Stimulated activated CD8-positive, alpha-beta memory T cell treated with anti-CD3 and anti-CD28 coated beads, Interleukin-7, amount 100 ng/mL, for 24 hours (primary cell): ENCODE results near the gene FOXC1.

Source experiments
- DNase-seq: peaks from one replicate; pipeline ENCODE4 v3.0.0-alpha.2; 2020; ENCODE audit warnings: low read depth

The FOXC1 gene

DNA sequence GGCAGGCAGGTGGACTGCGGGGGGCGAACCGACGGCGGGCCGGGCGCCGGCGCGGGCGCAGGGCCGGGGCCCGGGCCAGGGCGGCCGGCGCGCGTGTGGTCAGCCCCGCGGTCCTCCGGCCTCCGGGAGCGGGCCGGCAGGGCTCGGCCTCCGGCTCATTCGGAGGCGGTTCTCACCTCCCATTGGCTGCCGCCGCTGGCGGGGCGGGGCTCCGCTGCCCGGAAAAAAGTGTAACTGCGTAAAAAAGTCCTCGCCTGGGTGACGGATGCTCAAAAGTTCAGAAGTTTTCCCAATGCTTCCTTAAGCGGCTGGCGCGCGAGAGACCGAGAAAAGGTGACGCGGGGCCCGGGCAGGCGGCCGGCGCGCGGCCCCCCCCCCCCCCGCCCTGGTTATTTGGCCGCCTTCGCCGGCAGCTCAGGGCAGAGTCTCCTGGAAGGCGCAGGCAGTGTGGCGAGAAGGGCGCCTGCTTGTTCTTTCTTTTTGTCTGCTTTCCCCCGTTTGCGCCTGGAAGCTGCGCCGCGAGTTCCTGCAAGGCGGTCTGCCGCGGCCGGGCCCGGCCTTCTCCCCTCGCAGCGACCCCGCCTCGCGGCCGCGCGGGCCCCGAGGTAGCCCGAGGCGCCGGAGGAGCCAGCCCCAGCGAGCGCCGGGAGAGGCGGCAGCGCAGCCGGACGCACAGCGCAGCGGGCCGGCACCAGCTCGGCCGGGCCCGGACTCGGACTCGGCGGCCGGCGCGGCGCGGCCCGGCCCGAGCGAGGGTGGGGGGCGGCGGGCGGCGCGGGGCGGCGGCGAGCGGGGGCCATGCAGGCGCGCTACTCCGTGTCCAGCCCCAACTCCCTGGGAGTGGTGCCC lies at the start of gene FOXC1:
FOXC1 (plus strand) TSS at position 268 of the 849 bp plus-strand sequence; CDS start at position 799, 531 bp downstream.
- no peak for DNase-seq

DNA sequence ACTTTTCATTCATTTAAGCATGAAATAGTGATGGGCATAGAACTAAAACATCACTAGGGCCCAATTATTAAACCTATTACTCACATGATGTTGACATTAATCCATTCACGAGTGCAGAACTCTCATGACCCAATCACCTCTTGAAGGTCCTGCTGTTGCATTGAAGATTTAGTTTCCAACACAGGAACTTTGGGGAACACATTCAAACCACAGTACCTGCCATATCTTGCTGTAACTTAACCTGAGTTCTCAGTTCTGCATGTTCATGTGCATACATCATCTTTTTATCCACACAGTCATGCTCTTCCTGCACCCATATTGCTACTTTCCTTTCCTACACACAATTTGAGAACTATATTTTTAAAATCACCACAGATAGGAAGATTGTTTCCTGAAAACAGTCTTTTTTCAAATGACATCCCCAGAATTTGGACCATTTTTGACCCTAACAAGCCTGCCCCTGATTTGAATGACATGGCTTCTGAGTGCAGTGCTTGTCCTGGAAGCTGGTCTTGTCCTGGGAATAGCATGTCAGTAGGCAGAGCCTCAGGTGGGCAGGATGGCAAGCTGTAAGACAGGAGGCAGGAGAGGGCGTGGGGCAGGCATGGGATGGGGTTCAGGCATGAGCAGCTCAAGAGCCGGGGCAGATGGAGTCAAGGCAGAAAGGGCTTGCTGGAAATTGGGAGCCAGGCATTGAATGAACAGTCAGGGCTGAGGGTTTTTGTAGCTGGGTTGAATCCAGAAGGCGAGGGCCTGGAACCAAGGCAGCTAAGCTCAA lies 49.2 kb upstream of the FOXC1 start:
- DNase-seq, result no peak

DNA sequence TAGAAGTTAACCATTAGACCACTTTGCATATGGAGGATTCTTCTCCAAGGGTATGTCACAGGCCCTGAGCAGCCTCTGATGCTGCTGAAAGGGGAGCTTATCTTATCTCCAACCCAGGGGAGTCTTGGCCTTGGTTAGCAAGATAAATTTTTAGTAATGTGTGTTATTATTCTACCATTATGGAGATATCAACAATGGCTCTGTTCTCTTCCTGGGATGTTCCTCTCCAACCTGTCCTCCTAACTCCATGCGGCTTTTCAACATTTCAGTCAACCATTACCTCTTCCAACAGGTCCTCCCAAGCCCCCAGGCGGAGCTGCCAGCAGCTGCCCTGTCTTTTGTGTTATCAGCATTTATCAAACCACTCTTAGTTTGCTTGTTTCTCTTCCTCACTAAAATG lies 48.4 kb upstream of the FOXC1 start:
- no peak for DNase-seq

DNA sequence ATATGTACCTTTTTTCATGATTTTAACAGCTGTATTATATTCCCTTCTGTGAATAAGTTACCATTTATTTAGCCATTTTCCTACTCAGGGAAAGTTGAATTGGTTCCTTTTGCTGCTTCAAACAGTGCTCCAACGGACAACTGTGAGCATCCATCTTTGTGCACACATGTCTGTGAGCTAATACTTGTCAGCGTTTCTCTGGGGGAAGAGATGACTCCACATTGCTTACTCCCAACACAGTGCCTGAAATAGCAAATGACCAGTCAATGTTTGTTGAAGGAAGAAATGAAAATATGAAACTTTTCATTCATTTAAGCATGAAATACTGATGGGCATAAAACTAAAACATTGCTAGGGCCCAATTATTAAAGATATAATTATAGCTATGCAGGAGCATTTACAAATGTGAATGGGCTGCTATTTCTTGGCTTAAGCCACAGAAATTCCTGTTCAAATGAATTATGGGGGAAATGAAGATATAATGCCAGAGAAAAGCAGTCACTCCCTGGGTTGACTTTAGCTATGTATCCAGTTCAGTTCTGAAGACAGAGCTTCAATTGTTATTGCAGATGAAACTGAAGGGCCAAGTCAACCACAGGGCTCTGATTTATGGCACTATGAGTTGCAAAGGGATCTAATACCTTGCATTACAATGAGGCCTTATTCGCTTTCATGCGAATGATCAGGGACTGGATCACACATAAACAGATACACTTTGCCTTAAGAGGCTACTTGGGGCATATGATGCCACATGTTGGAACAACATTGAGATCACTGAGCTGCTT lies 47.4 kb upstream of the FOXC1 start:
- DNase-seq, result no peak

DNA sequence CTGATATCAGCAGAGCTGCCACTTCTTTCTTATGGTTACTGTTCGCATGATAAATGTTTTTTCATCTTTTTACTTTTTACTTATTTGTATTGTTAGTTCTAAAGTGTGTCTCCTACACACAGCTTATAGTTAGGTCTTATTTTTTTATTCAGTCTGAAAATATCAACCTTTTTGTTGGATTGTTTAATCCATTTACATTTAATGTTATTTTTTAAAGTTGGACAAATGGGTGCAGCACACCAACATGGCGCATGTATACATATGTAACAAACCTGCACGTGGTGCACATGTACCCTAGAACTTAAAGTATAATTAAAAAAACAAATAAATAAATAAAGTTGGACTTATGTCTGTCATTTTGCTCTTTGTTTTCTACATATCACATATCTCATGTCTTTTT lies 40.3 kb upstream of the FOXC1 start:
- no peak for DNase-seq

DNA sequence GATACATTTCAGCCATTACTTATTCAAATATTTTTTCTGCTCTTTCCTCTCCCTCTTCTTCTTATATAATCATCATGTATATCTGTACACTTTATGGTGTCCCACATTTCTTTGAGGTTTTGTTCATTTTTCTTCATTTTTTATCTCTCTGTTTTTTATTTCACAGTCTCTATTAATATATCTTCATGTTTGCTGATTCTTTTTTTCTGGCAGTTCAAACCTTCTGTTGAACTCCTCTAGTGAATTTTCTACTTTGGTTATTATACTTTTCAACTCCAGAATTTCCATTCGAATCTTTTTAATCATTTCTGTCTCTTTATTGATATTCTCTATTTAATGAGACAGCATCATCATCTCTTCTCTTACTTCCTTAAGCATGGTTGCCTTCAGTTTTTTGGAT lies 38.9 kb upstream of the FOXC1 start:
- DNase-seq, result no peak

DNA sequence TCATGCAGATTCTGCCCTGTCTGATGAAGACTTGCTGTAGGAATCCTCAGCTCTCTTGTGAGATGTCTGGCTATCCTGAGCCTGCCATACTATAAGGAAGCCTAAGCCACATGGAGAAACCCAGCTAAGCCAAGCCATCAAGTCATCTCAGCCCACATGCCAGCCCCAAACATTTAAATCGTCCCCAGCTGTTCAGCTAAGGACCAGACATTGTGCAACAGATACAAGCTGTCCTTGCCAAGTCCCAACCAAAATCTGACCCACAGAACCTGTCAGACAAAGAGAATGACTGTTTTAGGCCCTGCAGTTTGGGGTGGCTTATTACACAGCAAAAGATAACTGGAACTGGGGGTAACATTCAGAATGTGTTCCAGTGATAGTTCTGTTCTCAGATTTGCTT lies 36.8 kb upstream of the FOXC1 start:
- no peak for DNase-seq

DNA sequence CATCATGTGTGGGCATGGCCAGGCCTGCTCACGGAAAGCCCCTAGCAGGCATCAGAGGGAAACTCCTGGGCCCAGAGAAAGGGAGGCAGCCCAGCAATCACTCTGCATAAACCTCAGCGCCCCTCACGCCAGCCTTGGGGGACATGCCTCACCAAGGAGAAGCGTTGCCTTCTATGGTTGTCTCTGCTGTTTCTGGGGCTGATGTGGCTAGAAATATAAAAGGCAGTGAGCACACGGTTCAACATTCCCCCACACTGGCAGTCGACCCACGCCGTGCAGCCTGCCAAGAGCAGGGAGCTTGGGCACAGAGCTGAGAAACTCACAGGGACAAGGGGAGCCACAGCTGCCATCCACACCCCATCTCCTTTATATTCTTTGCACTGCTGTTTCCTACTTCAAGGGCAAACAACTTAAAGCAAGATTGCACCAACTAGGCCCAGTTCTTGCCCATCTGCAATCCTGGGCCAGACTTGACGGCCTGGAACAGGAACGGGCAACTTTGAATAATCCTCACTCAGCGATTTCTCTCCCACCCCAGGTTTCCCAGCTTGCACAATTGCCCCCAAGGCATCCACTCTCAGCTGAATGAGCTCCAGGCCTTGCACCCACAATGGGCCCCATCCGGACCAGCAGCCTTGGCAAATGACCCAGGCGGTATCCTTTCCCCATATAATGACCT lies 35.5 kb upstream of the FOXC1 start:
- no peak for DNase-seq

DNA sequence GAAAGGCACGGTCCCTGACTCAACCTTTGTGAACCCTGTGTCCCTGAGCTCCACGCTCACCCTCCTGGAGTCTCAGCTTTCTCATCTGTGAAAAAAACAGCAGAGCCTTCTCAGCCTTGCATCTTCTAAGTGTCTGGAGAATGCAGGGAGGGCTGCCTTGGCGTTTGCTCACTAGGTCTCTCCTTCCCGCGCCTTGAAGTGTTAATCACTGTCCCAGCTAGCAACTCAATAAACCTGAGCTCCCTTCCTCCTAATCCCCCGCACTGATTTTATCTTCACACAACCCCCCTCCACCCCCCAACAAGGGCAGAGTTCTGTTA lies 34.9 kb upstream of the FOXC1 start:
- no peak for DNase-seq

DNA sequence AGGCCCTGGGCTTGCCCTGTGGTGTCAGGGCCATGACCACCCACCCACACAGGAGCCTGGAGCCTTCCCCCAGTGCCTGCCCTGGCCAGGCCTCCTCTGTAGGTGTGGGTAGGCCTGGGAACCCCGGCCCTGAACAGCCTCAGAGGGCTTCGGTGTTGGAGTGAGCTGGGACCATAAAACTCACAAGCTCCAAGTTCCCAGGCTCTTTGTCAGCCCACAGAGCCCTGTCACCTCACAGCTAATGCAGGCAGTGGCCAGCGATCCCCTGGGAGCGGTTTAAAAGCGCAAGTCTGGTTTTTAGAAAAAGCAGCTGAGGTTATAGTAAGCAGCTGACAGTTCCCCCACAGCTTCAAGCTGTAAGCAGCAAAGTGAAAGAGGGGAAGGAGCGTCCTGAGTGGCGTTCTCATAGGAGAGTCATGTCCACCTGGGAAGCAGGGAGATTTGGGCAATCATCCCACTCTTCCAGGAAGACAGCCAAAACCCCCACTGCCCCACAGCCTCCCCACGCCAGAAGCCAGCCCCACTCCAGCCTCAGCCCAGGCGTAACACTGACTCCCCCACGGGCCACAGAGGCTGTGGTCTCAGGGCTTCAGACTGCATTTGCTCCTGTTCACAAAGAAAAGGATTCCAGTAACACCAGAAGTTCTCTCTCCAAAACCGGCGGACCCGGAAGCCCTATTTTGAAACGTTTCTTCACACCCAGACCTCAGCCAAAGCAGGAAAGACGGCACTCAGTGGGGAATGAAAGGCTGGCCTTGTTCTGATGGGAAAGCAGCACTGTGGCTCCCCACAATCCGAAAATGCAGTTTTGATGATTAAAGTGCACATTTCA lies 34.3 kb upstream of the FOXC1 start:
- DNase-seq, result no peak

DNA sequence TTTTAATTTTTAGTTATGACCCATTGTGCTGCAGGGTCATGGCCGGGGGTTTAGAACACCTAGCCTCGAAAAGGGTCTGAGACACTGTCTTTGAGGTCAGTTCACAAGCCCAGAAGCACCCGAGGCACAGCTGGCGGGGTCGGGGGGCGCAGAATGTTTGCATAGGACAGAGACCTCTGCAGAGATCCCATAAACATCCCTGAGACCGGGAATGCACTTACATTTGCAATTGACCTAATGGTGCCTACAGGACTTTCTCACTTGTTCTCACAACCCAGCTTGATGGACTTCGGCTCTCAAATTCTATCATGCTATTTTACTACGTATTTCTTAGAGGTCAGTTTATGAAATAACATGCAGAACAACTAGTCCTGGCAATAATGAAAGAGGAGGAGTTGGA lies 33.5 kb upstream of the FOXC1 start:
- DNase-seq, result no peak

DNA sequence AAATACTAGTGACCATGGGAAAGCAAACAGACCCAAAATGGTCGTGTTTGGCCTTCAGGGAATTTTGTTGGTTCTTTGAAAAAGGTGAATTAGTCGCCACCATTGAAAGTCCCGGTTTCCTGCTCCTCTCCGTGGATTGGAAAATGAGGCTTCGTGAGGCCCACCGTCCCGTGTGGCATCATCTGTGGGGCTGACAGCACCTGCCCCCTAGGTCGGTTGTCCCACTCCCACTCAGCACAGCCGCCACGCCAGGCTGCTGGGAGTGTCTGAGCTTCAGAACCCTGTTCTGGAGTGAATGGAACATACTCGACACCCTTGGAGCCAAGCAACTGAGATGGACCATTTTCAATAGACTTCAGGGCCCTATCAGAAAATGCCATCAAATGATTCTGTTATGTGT lies 33.0 kb upstream of the FOXC1 start:
- DNase-seq, result no peak

DNA sequence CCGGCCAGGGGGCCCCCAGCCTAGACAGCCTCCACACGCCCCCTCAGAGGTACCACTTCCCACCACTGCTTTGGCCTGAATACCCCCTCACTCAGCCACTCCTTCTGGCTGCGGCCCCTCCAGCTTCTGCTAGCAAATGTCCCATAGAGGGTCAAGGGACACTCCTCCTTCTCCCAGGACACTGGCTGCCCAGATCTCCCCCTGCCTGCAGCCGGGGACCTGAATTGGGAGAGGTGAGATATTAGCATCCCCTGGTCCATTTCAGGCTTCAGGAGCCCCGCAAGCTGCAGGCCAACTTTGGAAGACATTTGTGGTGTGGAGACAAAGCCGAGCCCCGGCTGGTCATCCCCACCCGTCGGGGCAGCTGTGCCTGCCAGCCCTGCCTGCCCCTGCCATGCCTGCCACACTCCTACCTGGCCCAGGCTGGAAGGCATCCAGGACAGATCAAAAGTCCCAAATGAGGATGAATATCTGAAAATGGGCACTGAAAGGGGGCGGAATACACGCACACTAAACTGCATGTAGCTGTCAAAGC lies 32.5 kb upstream of the FOXC1 start:
- no peak for DNase-seq

DNA sequence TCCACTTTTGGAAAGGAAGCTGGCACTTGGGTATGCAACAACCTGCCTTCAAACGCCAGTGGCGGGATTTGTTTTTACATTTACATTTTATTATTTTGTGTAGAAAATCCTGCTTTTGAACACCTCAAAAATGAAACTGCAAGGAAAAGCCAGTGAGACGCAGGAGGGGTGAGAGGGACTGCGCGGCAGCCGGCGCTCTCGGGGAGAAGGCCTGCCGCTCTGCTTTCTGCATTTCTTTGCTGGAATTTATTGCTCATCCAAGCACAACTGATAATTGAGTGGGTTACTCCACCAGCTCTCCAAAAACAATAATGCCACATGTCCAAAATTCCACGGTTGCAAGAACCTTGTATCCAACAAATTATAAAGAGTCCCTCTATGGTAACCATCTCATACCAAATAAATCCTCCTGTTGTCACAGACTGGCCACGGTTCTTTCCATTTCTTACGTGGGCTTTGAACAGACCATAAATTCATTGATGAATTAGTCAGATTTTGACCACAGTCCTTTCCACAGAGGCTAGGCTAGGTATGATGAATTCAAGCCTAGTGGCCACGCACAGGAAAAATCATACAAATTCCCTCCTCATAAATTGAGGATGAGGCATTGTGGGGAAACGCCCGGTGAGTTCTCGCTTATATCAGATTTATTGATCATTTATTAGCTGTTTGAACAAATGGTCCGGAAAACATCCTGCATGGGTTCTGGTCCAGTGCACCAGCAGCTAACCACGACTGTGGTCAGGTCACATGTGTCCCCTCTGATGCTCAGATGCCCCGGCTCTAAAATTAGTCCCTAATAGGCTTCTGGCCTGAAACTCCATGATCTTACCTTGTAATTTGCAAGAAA lies 31.6 kb upstream of the FOXC1 start:
- DNase-seq, result no peak

DNA sequence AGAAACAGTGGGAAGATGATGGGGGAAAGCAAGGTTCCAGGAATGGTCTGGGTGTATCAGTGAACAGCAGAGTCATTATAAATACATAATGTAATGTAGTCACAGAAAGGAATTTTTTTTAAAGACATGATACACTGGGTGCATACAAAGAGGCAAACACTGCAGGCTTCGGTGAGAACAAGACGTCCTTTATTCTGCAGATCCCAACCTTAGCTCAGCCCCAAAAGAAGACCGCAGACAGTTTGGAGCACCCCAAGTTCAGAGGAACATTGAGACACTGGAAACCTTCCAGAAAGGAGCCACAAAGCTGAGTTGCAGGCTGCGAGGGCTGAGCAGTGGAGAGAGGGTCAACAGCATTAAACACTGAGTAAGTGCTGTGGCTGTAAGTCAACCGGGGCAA lies 30.6 kb upstream of the FOXC1 start:
- DNase-seq, result no peak

DNA sequence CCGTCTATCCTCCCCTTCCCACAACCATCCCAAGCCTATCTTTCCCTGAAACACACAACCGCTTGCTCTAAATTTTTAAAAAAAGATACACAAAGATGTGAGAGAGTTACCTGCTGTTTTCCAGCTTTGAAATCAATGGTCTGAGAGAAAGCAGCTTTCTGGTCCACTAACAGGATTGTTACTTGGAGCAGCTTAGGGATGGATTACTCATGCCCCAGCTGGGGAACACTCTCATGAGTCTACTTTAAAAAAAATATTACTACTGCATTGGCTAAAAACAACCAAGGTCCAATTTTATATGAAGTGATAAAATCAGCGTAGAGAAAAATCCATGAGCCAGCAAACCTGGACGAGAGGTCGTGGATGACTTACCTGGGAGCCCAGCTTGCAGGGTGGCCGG lies 29.6 kb upstream of the FOXC1 start:
- no peak for DNase-seq

DNA sequence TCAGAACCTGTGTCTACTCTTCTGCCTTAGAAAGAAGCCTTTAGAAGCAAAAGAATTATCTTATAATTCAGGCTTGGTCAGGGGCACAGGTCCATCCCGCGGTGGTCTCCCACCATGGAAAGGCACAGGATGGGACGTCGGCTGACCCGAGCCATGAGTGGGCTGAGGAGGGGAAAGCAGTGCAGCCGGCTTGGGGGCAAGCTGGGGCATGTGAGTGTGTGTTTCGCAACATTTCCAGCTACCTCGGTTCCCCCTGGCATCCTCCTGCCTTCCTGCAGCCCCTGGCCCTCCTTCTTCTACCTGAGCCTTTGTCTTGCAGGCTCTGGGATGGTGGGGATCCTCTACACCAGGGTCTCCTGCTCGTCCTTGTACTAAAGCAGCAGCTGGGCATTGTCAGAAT lies 29.1 kb upstream of the FOXC1 start:
- no peak for DNase-seq

DNA sequence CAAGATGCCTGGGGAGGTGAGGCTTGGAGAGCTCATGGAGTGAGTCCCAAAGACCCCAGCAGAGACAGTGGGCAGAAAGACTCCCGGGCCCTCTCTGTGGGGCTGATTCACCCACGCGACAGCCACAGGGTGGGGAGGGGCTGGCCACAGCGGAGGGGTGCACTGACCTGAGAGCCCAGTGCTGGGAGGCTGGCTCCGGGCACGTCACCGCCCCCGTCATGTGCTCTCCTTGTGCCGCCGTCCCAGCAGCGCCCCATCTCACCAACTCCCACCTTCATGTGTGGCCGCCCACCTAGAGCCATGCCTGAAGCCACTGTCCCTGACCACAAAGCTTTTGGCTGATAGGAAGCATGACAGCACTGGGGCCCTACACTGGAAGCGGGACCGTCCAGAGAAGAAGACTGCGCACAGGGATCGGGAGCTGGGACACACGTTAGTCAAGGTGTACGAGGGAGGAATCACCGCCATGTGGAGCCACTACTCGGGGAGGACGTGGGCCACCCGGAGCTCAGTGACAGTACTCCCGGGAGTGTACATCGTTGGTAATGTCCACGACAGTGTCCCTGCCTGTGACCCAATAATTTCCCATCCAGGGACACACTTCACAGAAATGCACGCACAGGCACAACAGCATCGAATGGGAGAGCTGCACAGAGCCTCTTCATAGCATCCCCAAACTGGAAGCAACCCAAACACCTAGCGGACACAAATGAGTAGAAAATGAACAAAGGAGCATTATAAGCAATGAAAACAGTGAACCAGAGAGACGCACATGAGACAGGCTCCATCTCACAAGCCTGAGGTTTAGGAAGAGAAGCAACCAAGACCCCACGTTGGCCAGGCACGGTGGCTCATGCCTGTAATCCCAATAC lies 28.4 kb upstream of the FOXC1 start:
- DNase-seq, result no peak

DNA sequence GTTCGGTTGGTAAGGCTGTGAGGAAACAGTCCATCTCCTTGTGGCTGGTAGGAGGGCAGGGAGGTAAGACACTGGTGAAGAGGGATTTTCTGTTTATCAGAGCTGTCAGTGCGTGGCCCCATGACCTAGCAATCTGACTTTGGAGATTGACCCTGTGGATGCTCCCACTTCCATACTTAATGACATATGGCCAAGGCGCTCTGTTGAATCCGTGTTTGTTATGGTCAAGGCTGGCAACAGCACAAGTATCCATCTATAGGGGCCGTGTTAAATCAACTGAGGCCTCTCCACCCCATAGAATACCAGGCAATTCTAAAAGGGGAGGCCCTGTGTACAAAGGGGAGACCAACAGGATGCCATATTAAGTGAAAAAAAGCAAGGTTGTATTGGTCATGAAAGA lies 25.6 kb upstream of the FOXC1 start:
- no peak for DNase-seq
